NCI-H345 treated with DMSO at 0.1 percent for 48 hours (cell line): Measurements from ENCODE around the gene SIRPG.
"Not testable (repeated sequence)": the region's sequence is repeated elsewhere in the genome, so short reads cannot be mapped to it uniquely, and the experiment has no call there.

Experiments used
- DNase-seq: peaks from one replicate; lab custom pipeline; 2025; ENCODE audit not compliant: unreplicated experiment; lab: John Stamatoyannopoulos, UW

The SIRPG gene

GRCh38 chr20:1657556-1658334, at the start of gene SIRPG:
SIRPG (minus strand) TSS chr20:1657779; CDS start chr20:1657714, 65 bp downstream.
- DNase-seq, result no peak

- not testable (repeated sequence) for DNase-seq
Observed at GRCh38 chr20:1706887-1707286, 49.3 kb upstream of the SIRPG start.

DNA sequence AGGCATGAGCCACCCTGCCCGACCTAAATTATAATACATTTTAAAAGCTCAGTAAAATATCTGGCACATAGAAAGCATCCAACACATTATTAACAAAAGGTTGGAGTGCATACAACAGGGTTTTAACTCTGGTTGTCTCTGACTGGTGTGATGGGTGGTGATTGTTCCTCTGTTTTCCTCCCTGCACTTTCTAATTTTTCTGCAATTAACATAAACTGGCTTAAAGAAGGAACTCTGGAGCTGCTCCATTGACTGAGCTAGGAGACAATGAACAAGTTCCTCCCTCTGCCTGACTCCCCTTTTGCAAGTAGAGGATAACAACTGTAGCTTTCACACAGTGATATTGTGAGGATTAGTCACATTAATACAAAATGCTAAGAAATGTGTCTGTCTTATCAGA, 48.5 kb upstream of the SIRPG start:
- DNase-seq, result no peak

DNA sequence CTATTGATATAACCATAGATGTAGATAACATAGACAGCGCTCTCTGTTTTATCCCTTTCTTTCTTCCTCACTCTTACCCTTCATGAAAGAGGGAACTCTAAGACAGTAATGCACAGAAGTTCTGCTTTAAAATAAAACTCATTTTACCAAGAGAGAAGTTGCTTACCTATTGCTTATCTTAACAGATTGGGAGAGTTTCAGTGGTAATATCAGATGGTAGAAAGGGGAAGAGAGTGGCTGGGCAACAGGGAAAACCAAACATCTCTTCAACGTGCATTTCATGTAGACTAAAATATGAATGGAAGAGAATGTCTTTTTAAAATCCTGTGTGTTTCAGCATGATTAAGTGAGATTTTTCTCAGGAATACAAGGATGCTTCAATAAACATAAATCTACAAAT, 45.3 kb upstream of the SIRPG start:
- no peak for DNase-seq

GRCh38 chr20:1702328-1702727, 44.7 kb upstream of the SIRPG start:
- DNase-seq, result no peak

DNA sequence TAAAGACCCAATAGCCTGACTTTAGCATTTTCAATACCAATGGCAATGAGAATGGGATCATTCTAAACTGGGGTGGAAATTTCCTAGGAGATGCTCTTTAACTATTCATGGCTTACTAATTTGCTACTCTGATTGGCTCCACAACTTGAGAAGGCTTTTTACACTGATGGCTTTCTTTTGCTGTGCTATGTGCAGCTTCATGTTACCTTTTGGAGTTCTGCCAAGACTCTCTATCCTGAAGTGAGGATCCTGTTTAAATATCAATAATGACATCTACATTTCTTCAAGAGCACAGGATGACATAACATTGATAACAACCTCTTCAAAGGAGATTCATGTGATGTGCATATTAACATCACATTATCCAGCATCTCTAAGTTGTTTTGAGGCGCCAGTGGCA, 43.4 kb upstream of the SIRPG start:
- peak; percentile 63 for DNase-seq

DNA sequence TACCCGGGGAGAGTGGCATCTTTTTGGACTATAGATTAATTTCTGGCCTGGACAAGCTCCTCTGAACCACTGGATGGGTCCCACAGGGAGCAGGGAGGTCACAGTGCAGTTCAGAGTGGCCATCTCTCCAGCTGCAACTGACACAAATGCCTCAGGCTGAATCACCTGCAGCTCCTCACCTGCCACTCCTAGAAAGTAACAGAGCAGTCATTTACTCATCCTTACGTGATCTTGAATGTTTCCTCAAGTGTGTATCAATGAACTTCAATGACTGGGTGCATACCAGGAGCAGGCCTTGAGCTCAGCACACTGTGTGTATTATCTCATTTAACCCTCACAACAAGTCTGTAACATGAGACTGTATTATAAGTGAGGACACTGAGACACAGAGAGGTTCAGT, 40.0 kb upstream of the SIRPG start:
- no peak for DNase-seq

GRCh38 chr20:1696521-1697209, 39.1 kb upstream of the SIRPG start:
- no peak for DNase-seq

DNA sequence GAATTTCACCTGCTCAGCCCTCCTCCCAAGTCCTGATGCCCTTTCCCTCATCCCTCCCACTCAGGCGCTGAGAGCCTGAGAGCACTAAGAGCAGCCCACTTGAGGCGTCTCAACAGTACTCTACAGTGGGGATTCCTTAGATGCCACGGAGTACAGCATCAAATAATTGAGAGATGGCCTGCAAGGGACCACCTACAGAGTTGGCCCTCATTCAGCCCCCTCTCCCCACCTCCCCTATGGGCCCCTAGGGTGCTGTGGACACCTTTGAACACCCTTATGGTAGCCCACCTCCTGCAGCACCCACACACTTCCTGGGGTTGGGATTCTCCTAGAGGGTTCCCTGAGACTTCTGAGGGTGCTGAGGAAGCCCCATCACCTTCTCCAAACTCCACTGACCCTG, 37.1 kb upstream of the SIRPG start:
- DNase-seq, result no peak

GRCh38 chr20:1693427-1693826, 35.8 kb upstream of the SIRPG start:
- DNase-seq, result no peak

DNA sequence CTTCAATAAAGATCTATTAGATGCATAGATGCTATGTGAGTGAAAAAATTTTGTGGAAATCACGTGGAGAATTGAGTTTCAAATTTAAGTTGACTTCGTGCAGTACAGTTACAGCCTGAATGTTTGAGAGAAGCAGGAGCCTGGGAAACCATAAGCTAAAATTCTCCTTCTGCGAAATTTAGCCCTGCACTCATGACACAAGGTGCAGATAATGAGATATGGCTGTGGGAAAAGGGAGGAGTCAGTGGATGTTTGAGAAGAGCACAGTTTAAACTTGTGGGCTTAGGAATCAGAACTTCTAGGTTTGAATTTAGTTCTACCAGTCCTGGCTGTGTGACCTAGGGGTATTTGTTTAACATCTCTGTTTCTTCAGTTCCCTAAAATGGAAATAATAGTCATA, 32.1 kb upstream of the SIRPG start:
- no peak for DNase-seq

- no peak for DNase-seq
Observed at GRCh38 chr20:1688886-1689538, 31.4 kb upstream of the SIRPG start.

DNA sequence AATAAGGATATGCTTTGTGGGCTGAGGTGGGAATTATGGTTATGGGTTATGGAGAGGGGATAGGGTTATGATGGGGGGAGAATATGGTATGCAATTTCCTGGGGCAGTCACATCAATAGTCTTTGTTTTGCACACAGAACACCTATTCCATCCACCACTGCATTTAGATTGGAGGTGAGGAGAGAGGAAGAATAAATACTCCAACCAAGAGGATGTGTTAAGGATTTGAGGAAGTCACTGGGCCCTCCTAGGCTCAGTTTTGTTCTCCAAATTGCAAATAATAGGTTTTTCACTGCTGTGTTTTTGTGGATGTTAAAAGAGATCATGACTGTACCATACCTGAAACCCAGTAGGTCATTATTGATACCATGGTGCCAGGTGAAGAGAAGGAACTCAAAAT, 29.5 kb upstream of the SIRPG start:
- no peak for DNase-seq

DNA sequence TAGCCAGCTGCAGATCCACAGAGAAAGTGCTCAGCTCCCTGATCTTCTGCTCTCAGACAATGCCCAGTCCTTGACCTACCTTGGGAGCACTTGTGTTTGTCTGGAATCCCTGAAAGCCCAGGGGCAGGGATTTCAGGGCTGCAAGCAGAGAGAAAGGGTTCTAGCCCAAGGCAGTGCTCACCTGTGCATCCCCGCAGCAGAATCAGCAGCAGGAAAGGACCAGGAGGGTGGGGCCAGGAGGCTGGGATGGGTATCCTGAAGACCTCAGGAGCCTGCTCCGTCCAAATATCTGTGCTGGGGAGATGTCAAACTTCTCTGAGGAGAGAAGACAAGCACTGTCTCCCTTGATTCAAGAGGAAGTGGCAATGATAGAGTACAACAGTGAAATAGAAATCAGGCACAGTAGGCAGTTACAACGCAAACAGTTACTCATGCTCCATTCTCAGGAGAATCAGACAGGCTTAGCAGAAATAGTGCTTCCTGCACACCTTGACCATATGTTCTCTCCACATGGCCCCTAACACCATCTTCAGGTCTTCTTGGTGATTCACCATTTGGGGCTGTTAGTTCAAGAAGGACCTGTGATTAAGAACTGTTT, 28.7 kb upstream of the SIRPG start:
- DNase-seq, result no peak

DNA sequence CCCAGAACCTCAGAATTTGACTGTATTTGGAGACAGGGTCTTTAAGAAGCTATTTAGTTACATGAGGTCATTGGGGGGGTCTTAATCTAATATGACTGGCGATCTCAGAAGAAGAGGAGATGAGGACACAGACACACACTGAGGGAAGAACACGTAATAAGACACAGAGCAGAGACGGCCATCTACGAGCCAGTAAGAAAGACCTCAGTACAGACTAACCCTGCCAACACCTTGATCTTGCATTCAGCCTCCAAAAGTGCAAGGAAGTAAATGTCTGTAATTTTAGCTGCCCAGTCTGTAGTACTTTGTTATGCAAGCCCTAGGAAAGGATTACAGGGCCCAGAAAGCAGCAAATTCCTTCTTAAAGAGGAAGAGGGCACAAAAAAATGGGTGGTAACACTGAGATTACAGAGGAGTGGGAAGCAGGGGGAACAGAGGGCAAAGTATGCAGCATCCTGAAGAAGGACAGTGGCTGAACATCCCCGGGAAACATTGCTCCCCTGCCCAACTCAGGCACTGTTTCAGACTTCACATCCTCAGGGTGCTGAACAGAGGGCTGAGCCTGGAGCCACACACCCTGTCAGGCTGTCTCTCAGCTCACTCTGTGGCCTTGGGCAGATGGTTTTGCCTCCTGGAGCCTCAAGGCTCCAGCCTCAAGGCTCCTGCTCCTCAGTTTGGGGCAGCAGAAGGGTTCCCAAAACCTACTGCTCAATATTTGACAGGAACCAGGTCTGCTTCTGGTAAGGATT, 27.9 kb upstream of the SIRPG start:
- DNase-seq, result no peak

GRCh38 chr20:1684872-1685271, 27.3 kb upstream of the SIRPG start:
- no peak for DNase-seq

DNA sequence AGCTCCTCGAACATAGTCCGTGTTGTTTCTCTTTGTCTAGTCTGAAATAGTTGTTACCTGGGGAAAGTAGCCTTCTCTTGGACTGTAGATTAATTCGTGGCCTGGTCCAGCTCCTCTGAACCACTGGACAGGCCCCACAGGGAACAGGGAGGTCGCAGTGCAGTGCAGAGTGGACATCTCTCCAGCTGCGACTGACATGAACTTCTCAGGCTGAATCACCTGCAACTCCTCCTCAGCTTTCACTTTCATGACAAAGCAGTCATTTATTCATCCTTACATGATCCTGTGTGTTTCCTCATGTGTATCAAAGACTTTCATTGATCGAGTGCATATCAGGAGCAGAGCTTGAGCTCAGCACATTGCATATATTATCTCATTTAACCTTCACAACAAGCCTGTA, 19.1 kb upstream of the SIRPG start:
- DNase-seq, result no peak

- no peak for DNase-seq
Observed at GRCh38 chr20:1674990-1675780, 17.6 kb upstream of the SIRPG start.

DNA sequence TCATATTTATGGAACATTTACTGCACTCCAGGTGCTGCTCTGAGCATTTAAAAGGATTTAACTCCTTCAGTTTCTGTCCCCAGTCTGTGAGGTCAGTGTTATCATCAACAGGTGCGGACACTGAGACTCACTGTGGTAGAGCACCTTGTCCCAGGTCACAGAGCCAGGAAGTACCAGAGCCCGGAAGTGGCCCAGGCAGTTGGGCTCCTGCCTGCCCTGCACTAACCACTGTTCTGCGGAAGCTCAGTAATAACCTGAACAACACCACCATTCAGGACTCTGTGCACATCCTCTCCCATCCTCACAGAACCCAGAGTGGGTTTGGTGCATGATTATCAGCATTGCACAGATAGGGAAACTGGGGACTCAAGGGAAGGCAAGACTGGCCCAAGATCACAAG, 16.8 kb upstream of the SIRPG start:
- DNase-seq, result no peak

DNA sequence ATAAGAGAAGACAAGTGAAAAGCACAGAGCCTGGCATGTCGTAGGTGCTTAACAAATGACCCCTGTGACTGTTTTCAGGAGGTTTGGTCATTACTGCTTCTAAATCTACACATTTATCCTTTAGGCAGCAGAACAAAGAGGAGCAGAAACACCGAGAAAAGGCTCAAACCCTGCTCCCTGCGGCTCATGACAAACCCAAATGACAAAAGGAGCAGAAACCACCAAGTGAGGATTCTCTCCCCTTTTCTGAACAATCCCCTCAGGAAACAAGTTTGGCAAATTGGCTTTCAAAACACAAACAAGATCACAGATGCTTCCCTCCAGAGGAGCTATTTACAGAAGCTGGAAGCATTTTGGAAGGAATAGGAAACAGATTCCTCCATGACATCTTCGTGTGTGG, 15.8 kb upstream of the SIRPG start:
- no peak for DNase-seq
